K562 (cell line): Measurements from ENCODE around the gene SMU1. TPM values are rescaled to one million over a fixed set of nuclear protein-coding genes. Genes with fewer than 3 reads are reported as not detected.

Experiments used
- ATAC-seq: fragments of 200-7000 bp; cut with Tn5 transposase; 3 replicates; pipeline ENCODE4 v1.9.1; 2020; ENCODE audit warnings: moderate library complexity
- BruUV-seq: library from RNA; stranded (reverse); fragments of 400-500 nt; replicated peaks from 2 replicates; lab custom pipeline; 2021; lab: Mats Ljungman, UMichigan
- CTCF ChIA-PET: fragments of 300-600 bp; formaldehyde crosslinking; extraction: SDS; loops from one replicate; lab custom pipeline; 2021; ENCODE audit warnings: low intra/inter-chr PET ratio; lab: Yijun Ruan, JAX
- POLR2A ChIA-PET: fragments of 300-600, 350-650 bp; sonication (Branson Sonifier 250); formaldehyde crosslinking; extraction: SDS; loops from one replicate; lab custom pipeline; 2021; ENCODE audit warnings: antibody characterized with exemption, inconsistent platforms; lab: Yijun Ruan, JAX
- DNase-seq, 4 experiments: peaks; one replicate each; pipeline versions ENCODE4 v3.0.0 to v3.0.0-alpha.2; 2011 to 2018; ENCODE audit warnings: low spot score in 3 of 4, mixed read lengths in 3 of 4; ENCODE audit errors: extremely low read depth in 1 of 4
- FAIRE-seq: peaks from 2 replicates; lab custom pipeline; 2011; peaks lifted over from hg19 to GRCh38; lab: Jason Lieb, UNC
- H2AFZ ChIP-seq: 2 replicates; pipeline ENCODE4 v1.6.0; 2011; ENCODE audit warnings: low read depth, low read length, control low read depth, inconsistent platforms
- H3K27ac ChIP-seq: fragments of 200-600 bp; 3 replicates; pipeline ENCODE4 v1.8.0; 2011; ENCODE audit warnings: low read depth, mild to moderate bottlenecking, control low read depth, inconsistent platforms, low read length, moderate library complexity, mixed read lengths; ENCODE audit errors: extremely low read depth
- H3K27me3 ChIP-seq, 2 experiments: fragments of 300-600 bp in 1 of 2; 2 replicates in 1 of 2; 3 replicates in 1 of 2; pipeline versions ENCODE4 v1.6.0 to v1.8.0; 2011; ENCODE audit warnings: inconsistent platforms in 2 of 2, low read length in 2 of 2, mild to moderate bottlenecking in 1 of 2, mixed read lengths in 1 of 2, moderate library complexity in 1 of 2; ENCODE audit not compliant: control insufficient read depth in 2 of 2, insufficient read depth in 2 of 2
- H3K36me3 ChIP-seq: fragments of 300-600 bp; 3 replicates; pipeline ENCODE4 v1.8.0; 2011; ENCODE audit warnings: mild to moderate bottlenecking, low read length, inconsistent platforms; ENCODE audit not compliant: control insufficient read depth, insufficient read depth
- H3K4me1 ChIP-seq, 2 experiments: fragments of 200-600 bp in 1 of 2; replicated peaks in 1 of 2; 2 replicates in 1 of 2; 3 replicates in 1 of 2; pipeline versions ENCODE4 v1.5.1 to v1.8.0; 2011; ENCODE audit warnings: inconsistent platforms in 2 of 2, low read length in 2 of 2, mild to moderate bottlenecking in 1 of 2, mixed read lengths in 1 of 2, moderate library complexity in 1 of 2; ENCODE audit not compliant: control insufficient read depth in 2 of 2, insufficient read depth in 2 of 2
- H3K4me2 ChIP-seq: 2 replicates; pipeline ENCODE4 v1.6.1; 2011; ENCODE audit warnings: low read length, control low read depth, inconsistent platforms, mixed read lengths; ENCODE audit not compliant: insufficient read depth
- H3K4me3 ChIP-seq: fragments of 200-600 bp; sonication (generic), shearing (Covaris generic); 2 replicates; pipeline ENCODE4 v1.5.1; 2016; ENCODE audit warnings: control low read depth, inconsistent platforms
- H3K79me2 ChIP-seq: fragments of 200-600 bp; 3 replicates; pipeline ENCODE4 v1.8.0; 2011; ENCODE audit warnings: low read length, inconsistent platforms; ENCODE audit not compliant: control insufficient read depth, insufficient read depth
- H3K9ac ChIP-seq, 2 experiments: 2 replicates each; pipeline versions ENCODE4 v1.6.0 to v1.6.1; 2011; ENCODE audit warnings: low read depth in 2 of 2, low read length in 2 of 2, control low read depth in 1 of 2, inconsistent platforms in 1 of 2, mild to moderate bottlenecking in 1 of 2, mixed read lengths in 1 of 2; ENCODE audit not compliant: insufficient read depth in 1 of 2
- H3K9me1 ChIP-seq: one replicate; pipeline ENCODE4 v1.6.0; 2011; ENCODE audit warnings: inconsistent platforms, mild to moderate bottlenecking, low read length, moderate library complexity; ENCODE audit not compliant: control insufficient read depth, insufficient read depth
- H3K9me3 ChIP-seq: replicated peaks from 2 replicates; pipeline ENCODE4 v1.5.1; 2011; ENCODE audit warnings: low read depth, low read length, inconsistent platforms; ENCODE audit not compliant: control insufficient read depth, insufficient read depth
- H4K20me1 ChIP-seq: replicated peaks from 2 replicates; pipeline ENCODE4 v1.6.1; 2011; ENCODE audit warnings: low read length, inconsistent platforms, mixed read lengths; ENCODE audit not compliant: control insufficient read depth, insufficient read depth
- KLF16 ChIP-seq: IDR thresholded peaks from 2 replicates; pipeline ENCODE4 v1.6.1; 2016; ENCODE audit warnings: antibody characterized with exemption
- POLR3G ChIP-seq: IDR thresholded peaks from 2 replicates; pipeline ENCODE4 v1.6.1; 2011; ENCODE audit not compliant: insufficient read length, insufficient replicate concordance; ENCODE audit errors: extremely low read depth
- PRPF4 ChIP-seq: fragments of 200-400 bp; formaldehyde crosslinking; IDR thresholded peaks from one replicate; pipeline ENCODE4 v1.6.1; 2017; ENCODE audit warnings: low read length, low read depth, mild to moderate bottlenecking; ENCODE audit not compliant: insufficient read depth, poor library complexity, severe bottlenecking
- ZNF121 ChIP-seq: sonication (generic); formaldehyde crosslinking; conservative IDR thresholded peaks from 2 replicates; pipeline ENCODE4 v1.8.0; 2022; ENCODE audit warnings: missing genetic modification reagents
- WGBS: fragments of 100-300 bp; shearing (Covaris generic); methylation state at CpG from one replicate; pipeline ENCODE4 v1.1.6; 2016; ENCODE audit warnings: low coverage, mixed read lengths; ENCODE audit not compliant: insufficient coverage; ENCODE audit errors: missing lambda C conversion rate; 5-methylcytosine and 5-hydroxymethylcytosine counted together
- in situ Hi-C: fragments of 300-500 bp; cut with MboI; formaldehyde crosslinking; loops from 4 replicates; pipeline ENCODE4 v1.15.0; 2018; ENCODE audit warnings: inconsistent platforms, mixed read lengths
- intact Hi-C: fragments of 100-400 bp; cut with micrococcal nuclease; formaldehyde crosslinking; loops from 2 replicates; pipeline ENCODE4 v1.14.2; 2022
- polyA plus RNA-seq, 8 experiments: library from polyadenylated mRNA; depleted of rRNA in 4 of 8; stranded (reverse) in 5 of 8; unstranded in 3 of 8; fragments of >200 nt; fragmentation: Nextera tagmentation in 2 of 8; fragmentation: Illumina TruSeq in 1 of 8; extraction: Ambion mirVana in 2 of 8; extraction: Trizol in 1 of 8; gene quantifications; 2 replicates each; pipeline versions ENCODE4 v1.2.1 to v1.2.3, GENCODE V29; 2011 to 2014; ENCODE audit warnings: inconsistent platforms in 1 of 8, missing spikeins in 1 of 8
- total RNA-seq, 7 experiments: library from RNA; depleted of rRNA in 6 of 7; stranded (reverse); fragments of >200 nt in 6 of 7; fragmentation: Illumina TruSeq in 2 of 7; extraction: Trizol in 2 of 7; gene quantifications; 2 replicates each; pipeline versions ENCODE4 v1.2.1 to v1.2.3, GENCODE V29; 2011 to 2021; ENCODE audit warnings: low replicate concordance in 1 of 7
- TF ChIP-seq, protein P1 (sequence below): fragments of 450-650 bp; IDR thresholded peaks from 2 replicates; pipeline ENCODE4 v1.6.1; 2018; ENCODE audit warnings: mild to moderate bottlenecking, low read depth; ENCODE audit not compliant: partially characterized antibody

SMU1 gene
- total and polyA plus RNA-seq, 9 of the 15 experiments (the other 6 are each of a cell fraction or from before 2014, with no cell fraction given): 13.2 to 33.4 (median 20.7) TPM

DNA sequence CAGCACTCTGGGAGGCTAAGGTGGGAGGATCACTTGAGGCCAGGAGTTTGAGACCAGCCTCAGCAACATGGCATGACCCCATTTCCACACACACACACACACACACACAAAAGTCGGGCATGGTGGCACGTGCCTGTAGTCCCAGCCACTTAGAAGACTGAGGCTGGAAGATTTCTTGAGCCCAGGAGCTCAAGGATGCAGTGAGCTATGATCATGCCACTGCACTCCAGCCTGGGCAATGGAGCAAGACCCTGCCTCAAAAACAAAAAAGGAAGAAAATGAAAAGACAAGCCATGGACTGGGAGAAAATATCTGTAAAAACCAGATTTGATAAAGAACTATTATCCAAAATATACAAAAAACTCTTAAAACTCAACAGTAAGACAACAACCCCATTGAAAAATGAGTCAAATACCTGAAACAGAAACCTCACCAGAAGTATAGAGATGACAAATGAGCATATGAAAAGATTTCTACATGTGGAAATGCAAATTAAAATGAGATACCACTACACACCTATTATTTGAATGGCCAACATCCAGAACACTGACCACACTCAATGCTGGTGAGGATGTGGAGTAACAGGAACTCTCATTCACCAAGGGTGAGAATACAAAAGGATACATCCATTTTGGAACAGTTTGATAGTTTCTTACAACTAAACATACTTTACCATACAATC is 26.7 kb downstream of the SMU1 start:
- Histone ChIP-seq H3K27me3 (no peaks in the 10 kb centered on the region), H3K9me1 (no peaks in the 10 kb centered on the region)
- ChIA-PET CTCF (no interaction called here), POLR2A (interaction anchor here (0.6 to 1.3 kb wide), 2 partner anchors 11 to 26 kb away, joined by 3 to 4 read pairs; no protein-coding TSS in a partner anchor)
- intact Hi-C loops: no loop called here
- TF ChIP-seq PRPF4: no peak
- 0 out of 2 replicates have a peak, but pooled peaks have one; percentile 4 for TF ChIP-seq ZNF121
- TF ChIP-seq, all 486 proteins: peak for 1
- Histone ChIP-seq H3K4me2 (no peak overlapping the region), H4K20me1 (no peaks in the 10 kb centered on the region), H3K79me2 (no peaks in the 10 kb centered on the region), H3K9ac (no peak overlapping the region), H3K4me1 (no peaks in the 10 kb centered on the region), H3K36me3 (peaks cover 68% of the 10 kb centered on the region; the same call in 2 of the 3 replicates), H3K4me3 (no peak overlapping the region), H3K27ac (no peak overlapping the region), H3K9me3 (no peaks in the 10 kb centered on the region), H2AFZ (no peak overlapping the region)
- in situ Hi-C loops: no loop called here
- BruUV-seq: no TSS peak
- no peak for FAIRE-seq
- no peak for DNase-seq
- WGBS: 100% methylated on average over 1 of the region's 2 CpGs
- ATAC-seq: no peak

DNA sequence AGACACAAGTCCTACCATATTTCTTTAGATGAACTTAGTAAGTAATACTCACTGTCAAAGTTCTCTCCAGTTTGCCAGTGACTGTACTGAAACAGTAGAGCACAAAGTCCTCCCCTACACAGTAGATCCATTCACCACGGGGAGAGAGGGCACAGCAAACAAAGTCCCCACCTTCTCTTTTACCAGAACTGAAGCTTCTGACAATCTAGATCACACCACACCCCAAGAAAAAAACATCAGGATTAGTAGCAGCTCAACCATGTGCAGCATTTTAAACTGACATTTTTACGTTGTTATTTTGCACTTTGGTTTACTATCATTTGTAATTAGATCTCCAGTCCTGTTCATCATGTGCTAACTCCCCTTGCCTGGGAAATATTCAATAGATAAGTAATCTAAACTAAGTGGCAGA is 28.4 kb downstream of the SMU1 start:
- no peak overlapping the region for H3K9ac ChIP-seq
- no peak overlapping the region for H2AFZ ChIP-seq
- no peak for FAIRE-seq
- BruUV-seq: no TSS peak
- DNase-seq: no peak
- no peak overlapping the region for H3K27ac ChIP-seq
- intact Hi-C loops (no loop called here), in situ Hi-C loops (no loop called here)
- 89% methylated on average over 1 of the region's 2 CpGs for WGBS
- H3K4me2 ChIP-seq: no peak overlapping the region
- TF ChIP-seq KLF16 (no peak), POLR3G (no peak)
- TF ChIP-seq, protein P1, sequence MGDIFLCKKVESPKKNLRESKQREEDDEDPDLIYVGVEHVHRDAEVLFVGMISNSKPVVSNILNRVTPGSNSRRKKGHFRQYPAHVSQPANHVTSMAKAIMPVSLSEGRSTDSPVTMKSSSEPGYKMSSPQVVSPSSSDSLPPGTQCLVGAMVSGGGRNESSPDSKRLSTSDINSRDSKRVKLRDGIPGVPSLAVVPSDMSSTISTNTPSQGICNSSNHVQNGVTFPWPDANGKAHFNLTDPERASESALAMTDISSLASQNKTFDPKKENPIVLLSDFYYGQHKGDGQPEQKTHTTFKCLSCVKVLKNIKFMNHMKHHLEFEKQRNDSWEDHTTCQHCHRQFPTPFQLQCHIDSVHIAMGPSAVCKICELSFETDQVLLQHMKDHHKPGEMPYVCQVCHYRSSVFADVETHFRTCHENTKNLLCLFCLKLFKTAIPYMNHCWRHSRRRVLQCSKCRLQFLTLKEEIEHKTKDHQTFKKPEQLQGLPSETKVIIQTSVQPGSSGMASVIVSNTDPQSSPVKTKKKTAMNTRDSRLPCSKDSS: no peak
- H3K9me1 ChIP-seq: no peaks in the 10 kb centered on the region
- no peaks in the 10 kb centered on the region for H4K20me1 ChIP-seq
- H3K27me3 ChIP-seq: no peaks in the 10 kb centered on the region
- H3K9me3 ChIP-seq: no peaks in the 10 kb centered on the region
- no peaks in the 10 kb centered on the region for H3K4me1 ChIP-seq
- ChIA-PET POLR2A (interaction anchor here (1.2 kb wide), 1 partner anchor 18 kb away, joined by 4 read pairs; no protein-coding TSS in a partner anchor), CTCF (no interaction called here)
- no peak overlapping the region for H3K4me3 ChIP-seq
- ATAC-seq: no peak
- no peaks in the 10 kb centered on the region for H3K79me2 ChIP-seq
- peaks cover 60% of the 10 kb centered on the region; the same call in 2 of the 3 replicates for H3K36me3 ChIP-seq
